ENCODE results near the gene ANO9.
"Not testable (repeated sequence)": the region's sequence is repeated elsewhere in the genome, so short reads cannot be mapped to it uniquely, and the experiment has no call there.

Gene ANO9

DNA sequence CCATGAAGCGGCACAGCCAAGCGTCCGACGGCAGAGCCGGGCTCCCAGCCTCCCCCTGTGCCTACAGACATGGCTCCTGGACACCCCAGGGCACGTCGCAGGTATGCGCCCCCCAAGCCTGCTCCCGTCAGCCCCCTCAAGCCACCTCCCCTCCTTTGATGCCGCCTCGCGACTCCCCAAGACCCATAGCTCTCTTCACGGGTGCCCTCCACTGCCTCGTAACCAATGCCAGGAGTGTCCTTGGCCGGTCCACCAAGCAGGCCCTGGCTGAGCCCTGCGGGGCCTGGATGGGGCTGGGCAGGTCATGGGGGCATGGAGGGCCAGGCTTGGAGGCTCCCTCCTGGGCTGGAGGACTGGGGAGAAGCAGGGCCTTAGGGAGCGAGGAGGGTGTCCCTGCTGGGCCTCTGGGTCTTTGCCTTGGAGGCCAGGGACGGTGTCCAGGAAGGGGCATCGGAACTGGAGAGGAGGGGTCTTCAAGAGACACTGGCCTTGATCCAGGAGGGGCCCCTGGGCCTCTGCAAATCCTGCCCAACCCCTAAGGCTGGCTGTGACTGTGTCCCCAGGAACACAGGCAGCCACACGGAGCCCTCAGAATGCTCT lies 9.2 kb downstream of the ANO9 start:
- DNase-seq: no peak

DNA sequence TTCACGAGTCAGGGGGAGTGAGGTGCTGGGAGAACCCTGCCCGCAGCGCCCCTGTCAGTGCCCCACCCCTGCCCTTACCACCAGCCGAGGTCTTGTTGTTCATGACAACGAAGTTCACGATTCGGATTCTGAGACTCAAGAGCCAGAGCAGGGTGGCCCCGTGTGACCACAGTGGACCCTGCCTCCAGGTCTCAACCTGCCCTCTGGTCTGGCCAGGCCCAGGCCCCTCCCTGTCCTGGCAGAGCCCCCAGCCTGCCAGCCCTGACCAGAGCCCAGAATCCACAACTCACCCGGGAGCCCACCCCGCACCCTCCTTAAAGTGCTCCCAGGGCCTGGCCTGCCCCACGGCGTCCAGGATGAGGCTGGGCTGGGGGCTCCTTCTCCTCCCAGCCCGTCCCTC lies 9.9 kb downstream of the ANO9 start:
- no peak for DNase-seq

DNA sequence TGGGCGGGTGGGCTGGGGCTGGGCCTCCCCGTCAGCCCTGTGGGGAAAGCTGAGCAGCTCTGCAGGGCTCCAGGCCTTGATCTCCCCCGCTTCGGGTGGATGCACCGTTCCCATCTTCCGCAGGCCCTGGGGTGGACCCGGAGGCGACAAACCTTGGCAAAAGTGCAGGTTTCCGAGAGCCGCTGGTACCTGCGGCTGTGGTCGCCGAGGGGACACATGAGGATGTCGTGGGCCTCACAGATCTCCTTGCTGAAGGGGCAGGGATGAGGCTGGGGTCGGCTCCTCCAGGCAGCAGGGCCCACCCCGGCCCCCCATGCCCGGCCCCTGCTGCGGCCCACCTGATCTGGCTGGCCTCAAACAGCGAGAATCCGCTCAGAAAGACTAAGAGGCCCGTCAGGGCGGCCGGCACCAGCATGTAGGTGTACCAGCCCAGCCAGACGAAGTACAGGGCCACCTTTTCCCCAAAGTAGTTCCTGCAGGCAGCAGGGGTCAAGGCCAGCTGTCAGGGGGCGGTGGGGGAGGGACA lies 11.8 kb downstream of the ANO9 start:
- no peak for DNase-seq

DNA sequence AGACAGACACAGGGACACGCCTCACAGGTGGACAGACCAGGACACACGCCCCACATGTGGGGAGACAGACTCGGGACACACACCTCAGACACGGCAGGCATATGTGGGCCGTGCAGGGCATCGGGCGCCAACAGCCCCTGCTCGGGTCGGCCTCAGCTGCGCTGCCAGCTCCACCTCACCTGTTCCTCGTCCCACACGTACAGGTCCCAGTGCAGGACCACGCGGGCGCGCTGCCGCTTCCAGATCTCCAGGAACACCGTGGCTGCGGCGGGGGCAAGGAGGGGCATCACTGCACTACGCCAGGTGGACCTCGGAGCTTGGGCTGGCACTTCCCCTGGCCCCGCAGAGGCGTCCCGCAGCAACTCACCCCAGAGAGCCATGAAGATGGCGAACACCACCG lies 12.4 kb downstream of the ANO9 start:
- no peak for DNase-seq

DNA sequence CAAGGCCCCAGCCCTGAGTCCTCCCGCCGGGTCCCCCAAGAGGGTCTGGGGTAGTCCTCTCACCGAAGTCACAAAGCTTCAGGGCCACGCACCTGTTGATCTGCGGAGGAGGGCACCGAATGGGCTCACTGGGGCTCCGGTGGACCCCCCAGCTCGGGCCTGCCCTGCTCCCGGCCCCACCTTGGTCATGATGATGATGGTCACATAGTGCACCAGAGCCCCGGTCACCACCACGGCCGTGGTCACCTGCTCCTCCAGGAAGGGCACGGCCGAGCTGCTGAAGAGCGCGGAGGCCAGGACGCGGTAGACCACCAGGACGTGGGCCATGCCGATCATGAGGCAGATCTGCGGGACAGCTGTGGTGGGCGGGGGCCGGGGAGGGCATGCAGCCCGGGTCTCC lies 13.5 kb downstream of the ANO9 start:
- DNase-seq: no peak

DNA sequence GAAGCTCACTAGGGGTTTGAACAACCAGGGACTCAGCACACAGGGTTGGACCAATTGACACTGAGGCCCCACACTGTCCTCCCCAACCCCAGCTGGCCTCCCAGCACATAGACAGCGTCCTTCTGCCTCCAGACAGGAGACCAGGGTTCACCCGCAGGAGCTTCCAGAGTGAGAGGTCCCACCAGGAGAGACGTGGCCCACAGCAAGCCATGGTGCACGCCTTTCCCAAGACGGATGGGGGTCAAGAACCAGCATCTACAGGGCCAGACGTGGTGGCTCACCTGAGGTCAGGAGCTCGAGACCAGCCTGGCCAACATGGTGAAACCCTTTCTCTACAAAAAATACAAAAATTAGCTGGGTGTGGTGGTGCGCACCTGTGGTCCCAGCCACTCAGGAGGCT lies 15.0 kb downstream of the ANO9 start:
- no peak for DNase-seq

DNA sequence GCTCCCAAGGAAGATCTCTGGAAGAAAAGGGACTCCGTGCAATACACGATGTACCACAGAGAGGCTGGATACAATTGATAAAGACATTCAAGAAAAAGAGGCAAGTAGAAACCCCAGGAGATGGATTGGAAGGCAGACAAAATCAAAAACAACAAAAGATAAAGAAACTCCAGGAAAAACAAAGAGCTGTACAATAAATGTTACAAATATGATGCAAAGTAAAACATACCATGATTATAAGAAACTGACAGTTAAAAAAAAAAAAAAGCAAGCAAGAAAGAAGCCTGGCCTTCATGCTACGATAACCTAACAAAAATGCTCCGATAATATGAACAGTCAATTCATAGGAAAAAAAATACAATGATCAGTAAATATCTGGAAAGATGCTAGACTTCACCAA lies 16.5 kb downstream of the ANO9 start:
- DNase-seq: no peak

DNA sequence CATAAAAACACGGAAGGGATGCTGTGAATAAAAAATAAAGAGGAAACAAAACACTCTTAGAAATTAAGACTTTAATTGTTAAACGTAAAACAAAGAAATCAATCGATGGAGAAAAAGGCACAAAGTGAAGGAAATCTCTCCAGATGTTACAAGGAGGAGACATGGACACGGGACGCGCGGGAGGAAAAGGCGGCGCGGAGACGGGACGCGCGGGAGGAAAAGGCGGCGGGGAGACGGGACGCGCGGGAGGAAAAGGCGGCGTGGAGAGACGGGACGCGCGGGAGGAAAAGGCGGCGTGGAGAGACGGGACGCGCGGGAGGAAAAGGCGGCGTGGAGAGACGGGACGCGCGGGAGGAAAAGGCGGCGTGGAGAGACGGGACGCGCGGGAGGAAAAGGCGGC lies 17.0 kb downstream of the ANO9 start:
- not testable (repeated sequence) for DNase-seq

DNA sequence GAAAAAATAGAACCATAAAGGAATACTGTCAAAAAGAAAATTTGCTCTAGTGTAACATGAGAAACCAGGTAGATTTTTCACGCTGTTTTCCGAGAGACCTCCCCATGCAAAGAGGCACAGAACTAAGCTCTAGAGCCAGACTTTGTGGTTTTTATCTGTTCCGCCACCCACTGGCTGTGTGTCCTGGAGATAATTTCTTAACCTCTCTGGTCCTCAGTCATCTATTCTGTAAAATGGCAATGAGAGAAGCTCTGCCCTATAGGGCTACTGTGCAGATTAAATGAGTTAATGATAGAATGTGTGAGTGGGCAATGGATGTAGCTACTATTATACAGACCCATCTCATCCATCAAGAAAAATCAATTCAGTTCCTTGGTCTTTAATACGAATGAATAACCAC lies 17.6 kb downstream of the ANO9 start:
- no peak for DNase-seq

DNA sequence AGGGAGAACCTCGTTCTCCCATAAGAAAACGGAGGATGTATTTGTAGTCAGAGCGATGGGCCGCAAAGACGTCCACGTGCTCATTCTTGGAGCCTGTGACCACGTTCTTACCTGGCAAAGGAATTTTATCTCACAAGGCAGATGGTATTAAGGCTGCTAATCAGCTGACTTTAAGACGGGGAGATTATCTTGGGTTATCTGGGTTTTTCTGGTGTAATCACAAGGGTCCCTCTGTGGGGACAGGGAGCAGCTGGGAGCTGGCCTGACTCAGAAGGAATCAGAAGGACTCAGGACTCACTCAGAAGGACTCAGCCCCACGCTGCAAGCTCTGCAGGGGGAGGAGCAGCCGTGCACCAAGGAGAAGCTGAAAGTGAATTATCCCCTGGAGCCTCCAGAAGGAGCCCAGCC lies 19.6 kb downstream of the ANO9 start:
- no peak for DNase-seq

DNA sequence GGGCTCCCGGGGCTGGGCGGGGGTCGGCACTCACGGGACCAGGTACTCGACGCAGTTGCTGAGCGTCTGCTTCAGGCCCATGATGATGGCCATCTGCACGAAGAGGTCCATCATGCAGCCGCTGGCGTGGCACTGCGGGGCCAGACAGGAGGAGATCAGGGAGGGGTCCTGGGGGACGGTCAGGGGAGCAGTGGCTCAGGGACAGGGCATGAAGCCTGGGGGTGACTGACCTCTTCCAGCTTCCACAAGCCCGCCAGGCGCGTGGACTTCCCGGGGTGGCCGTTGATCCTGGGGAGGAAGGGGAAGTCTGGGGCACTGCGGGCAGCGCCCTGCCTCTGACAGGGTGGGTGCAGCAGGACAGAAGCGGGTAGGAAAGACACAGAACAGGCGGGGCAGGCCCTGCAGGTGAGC lies 20.9 kb downstream of the ANO9 start:
- no peak for DNase-seq

DNA sequence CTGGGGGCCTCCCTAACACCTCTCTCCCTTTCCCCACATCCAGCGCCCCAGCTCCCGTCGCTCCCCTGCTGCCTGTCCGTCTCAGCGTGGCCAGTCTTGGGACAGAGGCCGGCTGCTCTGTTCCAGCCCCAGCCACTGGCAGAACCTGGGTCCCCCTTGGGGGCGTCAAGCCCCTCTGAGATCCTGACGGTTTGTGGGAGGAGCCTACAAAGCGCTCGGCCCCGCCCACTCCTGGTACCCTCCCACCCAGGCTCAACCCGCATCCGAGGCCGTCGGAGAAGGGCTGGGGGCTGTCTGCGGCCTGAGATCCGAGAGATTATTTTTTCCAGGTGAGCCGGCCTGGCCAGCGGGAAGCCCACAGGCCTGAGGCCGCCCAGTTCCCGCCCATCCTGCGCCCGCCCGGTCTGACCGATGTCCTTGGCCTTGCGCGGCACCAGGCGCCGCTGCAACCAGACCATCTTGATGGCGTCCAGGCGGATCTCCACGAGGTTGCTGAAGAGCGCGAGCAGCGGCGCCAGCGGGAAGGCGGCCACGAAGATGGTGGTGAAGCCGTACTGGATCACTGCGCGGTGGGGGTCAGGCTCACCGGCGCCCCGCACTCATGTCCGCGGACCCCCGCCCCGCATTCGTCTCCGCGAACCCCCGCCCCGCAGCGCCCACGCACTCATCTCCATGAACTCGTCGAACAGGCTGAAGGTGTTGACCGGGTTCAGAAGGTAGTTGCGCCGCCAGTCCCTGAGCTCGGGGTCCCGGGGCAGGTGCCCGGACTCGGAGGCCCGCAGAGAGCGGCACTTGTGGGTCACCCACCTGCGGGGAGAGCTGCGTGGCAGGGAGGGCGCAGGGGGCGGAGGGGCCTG lies 21.5 kb downstream of the ANO9 start:
- no peak for DNase-seq

DNA sequence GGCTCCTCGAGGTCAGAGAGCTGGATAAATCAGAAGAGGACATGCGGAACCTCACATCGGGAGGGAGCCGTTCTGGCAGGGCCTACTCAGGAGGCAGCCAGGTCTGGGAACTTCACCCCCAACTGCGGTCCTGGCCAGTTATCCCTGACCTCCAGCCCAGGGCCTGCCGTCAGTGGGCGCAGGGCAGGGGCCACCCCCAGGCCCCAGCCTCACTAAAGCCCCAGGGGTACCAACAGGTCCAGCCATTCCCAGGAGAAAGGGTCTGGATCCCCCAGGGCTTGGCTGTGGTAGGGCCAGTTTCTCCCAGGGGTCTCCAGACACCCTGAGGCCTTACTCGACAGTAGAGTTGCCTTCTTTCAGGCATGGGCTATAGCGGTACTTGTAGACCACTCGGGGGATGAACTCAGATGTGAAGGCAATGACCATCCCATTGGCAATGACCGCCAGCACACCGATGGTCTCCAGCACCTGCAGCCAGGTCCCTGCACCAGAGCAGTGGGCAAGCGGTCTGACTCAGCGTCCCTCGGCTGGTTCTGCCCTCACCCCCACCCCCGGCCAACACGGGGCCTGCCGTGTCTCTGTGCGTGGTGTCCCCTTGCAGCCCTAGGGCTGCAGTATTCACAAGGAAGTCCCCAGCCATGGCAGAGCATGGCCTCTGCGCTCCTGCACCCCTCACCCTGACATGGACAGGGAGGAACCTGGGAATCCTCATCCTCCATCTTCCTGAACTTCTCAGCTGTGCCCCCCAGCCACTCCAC lies 22.4 kb downstream of the ANO9 start:
- DNase-seq: no peak

DNA sequence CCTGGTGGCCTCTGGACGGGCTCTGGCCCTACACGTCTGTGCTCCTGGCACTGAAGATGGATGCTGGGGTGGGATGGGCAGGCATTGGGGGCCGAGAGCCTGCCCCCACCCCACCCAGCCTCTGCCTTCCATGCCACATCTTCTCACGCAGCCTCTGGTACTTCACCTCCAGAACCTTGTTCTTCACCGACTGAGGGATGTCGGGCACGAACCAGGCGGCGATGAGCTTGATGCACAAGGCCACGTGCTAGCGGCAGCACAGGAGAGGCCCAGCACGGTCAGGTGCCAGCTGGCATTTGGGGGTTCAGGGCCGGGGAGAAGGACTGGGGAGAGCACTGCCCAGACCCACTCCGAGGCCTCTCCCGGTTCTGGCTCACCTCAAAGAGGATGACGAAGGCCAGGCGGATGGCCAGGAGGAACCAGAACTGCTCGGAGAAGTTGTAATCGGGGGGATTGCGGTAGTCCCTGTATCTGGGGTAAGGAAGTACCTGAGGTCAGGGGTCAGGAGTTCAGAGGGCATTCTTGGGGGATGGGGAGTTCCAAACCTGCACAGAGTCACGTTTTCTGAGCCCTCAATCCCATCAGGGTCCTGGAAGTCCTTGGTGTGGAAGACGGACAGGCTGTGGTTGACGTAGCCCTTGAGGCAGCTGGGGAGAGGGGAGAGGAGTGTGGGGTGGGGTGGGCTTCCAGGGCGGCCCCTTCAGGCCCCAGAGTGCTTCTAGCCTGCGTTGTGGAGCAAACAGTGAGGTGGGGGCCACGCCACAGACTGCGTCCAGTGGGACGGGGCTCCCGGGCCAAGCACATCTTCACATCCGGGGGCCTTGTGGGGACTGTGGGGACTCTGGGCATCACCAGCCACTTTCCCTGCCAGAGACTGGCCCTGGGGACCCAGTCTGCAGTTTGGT lies 23.2 kb downstream of the ANO9 start:
- no peak for DNase-seq

DNA sequence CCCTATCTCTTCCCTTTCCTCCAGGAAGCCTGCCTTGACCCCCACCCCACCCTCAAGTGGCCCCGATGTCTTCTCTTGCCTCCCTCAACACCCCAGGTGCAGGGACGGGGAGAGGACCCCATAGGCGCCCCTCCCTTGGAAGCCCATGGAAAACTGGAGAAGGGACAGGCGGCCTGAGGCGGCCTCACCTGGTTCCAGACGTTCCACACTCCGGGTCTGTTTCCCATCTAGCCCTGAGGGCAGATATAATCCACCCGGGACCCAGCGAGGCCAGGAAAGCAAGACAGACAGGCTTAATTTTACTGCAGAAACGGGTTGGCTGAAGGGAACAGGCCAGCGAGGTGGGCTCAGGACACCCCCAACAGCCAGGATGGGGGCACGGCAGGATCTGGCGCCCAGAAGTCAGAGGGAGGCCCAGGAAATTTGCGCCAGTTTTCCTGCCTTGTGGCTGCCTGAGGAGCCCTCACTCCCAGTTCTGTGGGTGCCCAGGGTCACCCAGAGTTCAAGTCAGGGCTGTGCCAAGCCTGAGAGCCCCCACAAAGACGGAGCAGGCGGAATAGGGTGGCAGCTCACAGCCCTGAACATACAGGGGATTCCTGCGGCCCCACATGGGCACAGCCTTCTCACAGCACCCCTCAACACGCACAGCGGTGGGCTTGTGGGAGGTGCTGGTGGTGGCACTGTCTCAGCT lies 24.0 kb downstream of the ANO9 start:
- no peak for DNase-seq

DNA sequence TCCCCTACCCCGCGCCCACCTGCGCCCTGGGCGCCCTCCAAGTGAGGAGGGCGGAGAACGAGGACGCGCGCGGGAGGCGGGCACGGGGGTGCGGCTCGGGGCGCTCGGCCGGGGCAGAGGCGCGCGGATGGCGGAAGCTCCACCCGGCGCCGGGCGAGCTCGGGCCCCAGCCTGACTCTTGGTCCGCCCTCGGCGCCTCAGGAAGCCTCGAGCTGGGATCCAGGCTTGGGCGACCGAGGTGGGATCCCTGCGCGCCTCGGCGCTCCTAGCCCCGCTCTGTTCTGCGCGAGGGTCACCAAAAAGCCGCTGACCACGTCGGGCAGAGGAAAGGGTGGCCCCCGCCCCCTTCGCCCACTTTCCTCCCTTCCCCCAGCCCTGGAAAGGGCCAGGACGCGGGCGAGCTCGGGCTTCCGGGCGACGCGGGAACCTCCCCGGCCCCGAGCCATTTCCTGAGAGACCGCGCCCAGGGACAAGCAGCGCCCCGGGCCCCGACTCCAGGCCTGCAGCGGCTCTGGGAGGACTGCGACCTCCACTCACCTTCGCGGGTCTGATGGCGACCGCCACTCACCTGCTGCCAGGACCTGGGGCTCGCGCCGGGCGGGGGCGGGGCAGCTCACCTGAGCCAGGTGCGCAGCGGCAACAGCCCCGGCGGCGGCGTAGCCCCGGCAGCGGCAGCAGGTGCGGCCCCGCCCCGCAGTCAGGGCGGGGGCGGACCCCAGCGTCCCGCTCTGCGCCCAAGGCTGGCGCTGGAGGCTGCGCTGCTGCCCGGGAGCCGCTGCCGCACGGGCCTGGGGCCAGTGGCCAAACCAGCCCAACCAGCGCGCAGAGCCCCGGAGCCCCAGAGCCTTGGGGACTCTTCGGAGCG lies 24.8 kb downstream of the ANO9 start:
- peak; percentile 82 for DNase-seq

DNA sequence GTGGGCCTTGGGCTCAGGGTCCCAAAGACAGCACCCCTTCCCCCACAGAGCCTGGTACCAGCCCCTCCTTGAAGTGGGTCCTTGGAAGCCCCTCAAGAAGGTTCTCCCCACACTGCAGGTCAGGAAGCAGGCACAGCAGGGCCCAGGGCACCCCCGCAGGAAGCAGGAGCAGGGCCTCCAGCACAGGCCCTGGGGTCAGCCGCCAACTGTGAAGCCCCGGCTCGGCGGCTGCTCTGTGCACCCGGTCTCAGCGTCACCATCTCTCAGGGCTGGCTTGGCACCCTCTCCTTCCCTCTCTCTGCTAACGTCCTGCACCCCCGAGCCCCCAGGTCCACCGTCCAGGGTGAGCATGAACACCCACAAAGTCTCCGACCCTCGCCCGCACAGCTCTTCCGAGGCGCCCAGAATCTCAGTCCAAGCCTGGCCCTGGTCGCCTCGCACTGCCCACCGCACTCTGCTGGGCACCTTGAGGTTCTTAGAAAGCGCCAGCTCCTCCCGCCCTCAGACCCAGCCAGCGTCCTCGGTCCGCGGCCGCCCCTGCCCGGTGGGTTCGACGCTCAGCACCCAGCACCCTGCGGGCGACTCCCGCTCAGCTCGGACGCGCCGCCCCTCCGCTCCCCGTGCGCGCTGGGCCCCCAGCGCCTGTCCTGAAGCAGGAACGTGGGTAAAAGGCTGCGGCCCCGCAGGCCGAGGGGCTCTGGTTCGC lies 25.6 kb downstream of the ANO9 start:
- no peak for DNase-seq

DNA sequence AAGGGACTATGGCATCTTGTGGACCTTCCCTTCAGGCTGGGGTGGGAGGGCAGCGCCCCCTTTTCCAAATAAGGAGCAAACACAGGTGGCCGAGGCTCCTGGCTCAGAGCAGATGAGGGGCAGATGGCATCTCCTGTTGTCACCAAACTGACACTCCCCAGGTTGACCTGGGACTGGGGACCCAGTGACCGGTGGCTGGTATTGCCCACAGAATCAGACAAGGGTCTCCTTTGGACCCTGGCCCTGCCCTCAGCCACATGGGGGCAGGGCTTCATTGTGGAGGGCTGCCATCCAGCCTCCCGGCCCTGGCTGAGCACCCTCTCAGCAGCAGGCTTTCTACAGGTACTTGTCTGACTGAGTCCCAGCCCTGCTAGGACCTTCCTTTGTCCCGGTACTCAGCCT lies 26.2 kb downstream of the ANO9 start:
- DNase-seq: no peak

DNA sequence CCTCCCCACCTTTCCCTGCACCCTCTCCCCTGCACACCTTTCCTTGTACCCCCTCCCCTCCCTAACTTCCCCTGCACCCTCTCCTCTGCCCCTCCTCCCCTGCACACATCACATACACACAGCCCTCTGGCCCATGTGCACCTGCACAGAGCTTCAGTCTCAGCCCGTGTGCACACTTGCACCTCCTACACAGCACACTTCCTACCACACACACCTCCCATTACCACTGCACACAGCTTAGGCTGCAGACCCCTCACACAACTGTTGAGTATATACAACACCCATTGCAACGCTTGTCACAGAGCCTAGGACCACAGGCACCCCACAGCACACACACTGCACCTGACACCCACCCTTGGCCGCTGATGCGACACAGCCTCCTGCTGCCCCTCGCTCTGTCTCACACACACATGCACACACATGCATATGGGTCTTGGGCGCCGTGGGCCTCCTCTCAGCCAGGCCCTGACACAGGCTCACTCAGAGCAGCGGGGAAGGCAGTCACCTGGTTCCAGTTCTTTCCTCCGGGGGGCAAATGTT lies 27.4 kb downstream of the ANO9 start:
- no peak for DNase-seq
